ENCODE measurements around the gene NDST1.

DNA sequence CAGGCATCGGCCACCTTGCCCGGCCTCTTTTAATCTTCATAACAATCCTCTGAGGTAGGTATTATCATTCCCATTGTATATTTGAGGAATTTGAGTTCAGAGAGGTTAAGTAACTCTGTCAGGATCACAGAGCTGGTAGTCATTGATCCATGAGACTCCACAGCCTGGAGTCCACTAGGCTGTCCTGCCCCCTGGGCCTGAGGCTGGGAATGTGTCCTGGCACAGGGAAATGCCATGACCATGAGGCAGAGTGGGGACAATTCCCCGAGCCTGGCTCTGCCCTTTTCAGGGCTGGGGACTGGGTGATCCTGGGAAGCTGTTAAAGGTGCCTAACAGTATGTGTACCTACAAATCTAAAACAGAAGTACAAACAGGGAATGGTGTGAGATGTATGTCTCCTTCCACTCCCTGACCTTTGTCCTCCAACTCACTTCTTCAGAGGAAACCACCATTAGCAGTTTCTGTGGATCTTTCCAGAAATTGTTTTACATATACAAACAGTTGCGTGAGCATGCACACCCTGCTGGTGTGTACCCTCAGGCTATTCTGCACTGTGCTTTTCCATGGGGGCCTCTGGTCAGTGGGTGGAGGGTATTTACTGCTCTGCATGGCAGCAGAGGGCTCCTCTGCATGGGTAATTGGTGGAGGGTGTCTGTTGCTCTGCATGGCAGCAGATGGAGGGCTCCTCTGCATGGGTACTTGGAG, 53.8 kb downstream of the NDST1 start:
- TF ChIP-seq, protein P1, sequence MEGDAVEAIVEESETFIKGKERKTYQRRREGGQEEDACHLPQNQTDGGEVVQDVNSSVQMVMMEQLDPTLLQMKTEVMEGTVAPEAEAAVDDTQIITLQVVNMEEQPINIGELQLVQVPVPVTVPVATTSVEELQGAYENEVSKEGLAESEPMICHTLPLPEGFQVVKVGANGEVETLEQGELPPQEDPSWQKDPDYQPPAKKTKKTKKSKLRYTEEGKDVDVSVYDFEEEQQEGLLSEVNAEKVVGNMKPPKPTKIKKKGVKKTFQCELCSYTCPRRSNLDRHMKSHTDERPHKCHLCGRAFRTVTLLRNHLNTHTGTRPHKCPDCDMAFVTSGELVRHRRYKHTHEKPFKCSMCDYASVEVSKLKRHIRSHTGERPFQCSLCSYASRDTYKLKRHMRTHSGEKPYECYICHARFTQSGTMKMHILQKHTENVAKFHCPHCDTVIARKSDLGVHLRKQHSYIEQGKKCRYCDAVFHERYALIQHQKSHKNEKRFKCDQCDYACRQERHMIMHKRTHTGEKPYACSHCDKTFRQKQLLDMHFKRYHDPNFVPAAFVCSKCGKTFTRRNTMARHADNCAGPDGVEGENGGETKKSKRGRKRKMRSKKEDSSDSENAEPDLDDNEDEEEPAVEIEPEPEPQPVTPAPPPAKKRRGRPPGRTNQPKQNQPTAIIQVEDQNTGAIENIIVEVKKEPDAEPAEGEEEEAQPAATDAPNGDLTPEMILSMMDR (optimal IDR thresholded peaks at IDR 0.05 in 1 of 3, IDR thresholded peaks at IDR 0.05 in 1 of 3, conservative IDR thresholded peaks at IDR 0.05 in 1 of 3; ENCODE audit: extremely low read depth in 1 of 3, insufficient read depth in 2 of 3, low read length in 3 of 3): no peak
- TF ChIP-seq EZH2 (IDR thresholded peaks at IDR 0.05; ENCODE audit: low read length): no peak
